Spleen (tissue), 11 donors: ENCODE results near the gene FAT2. TPM values are rescaled to one million over a fixed set of nuclear protein-coding genes. Genes with fewer than 3 reads are reported as not detected.
A peak's percentile ranks its signal among the peaks of the same experiment; 100 is the strongest.

Experiments used
- DNase-seq: peaks from one replicate; pipeline ENCODE4 v3.0.0-alpha.2; 2020
- H3K27ac ChIP-seq, 8 donors: fragments of 200-600 bp; sonication (generic) in 7 of 8; 1 replicate in 4 of 8; 2 replicates in 4 of 8; pipeline versions ENCODE4 v1.5.0 to v1.8.0; 2016 to 2021; ENCODE audit warnings: inconsistent platforms in 4 of 8, mild to moderate bottlenecking in 4 of 8, moderate library complexity in 1 of 8
- H3K27me3 ChIP-seq, 7 donors: fragments of 200-600 bp; sonication (generic) in 6 of 7; replicated peaks in 1 of 7; 1 replicate in 4 of 7; 2 replicates in 3 of 7; pipeline versions ENCODE4 v1.5.0 to v1.8.0; 2016 to 2021; ENCODE audit warnings: inconsistent platforms in 3 of 7, mild to moderate bottlenecking in 1 of 7
- H3K36me3 ChIP-seq, 6 donors: fragments of 200-600 bp; sonication (generic) in 5 of 6; 1 replicate in 4 of 6; 2 replicates in 2 of 6; pipeline versions ENCODE4 v1.5.0 to v1.8.0; 2016 to 2021; ENCODE audit warnings: inconsistent platforms in 2 of 6
- H3K4me1 ChIP-seq, 6 donors: fragments of 200-600 bp; sonication (generic) in 5 of 6; 1 replicate in 3 of 6; 2 replicates in 3 of 6; pipeline versions ENCODE4 v1.5.0 to v1.8.0; 2016 to 2021; ENCODE audit warnings: inconsistent platforms in 3 of 6
- H3K4me3 ChIP-seq, 8 donors: fragments of 200-600 bp; sonication (generic) in 7 of 8; 1 replicate in 4 of 8; 2 replicates in 4 of 8; pipeline versions ENCODE4 v1.5.0 to v1.8.0; 2016 to 2021; ENCODE audit warnings: inconsistent platforms in 4 of 8, mild to moderate bottlenecking in 4 of 8, moderate library complexity in 2 of 8
- H3K9me3 ChIP-seq, 8 donors: fragments of 200-600 bp; sonication (generic) in 7 of 8; 1 replicate in 4 of 8; 2 replicates in 4 of 8; pipeline versions ENCODE4 v1.5.0 to v1.8.0; 2016 to 2021; ENCODE audit warnings: inconsistent platforms in 4 of 8
- POLR2A ChIP-seq, 3 donors: fragments of 450-650 bp; IDR thresholded peaks; one replicate each; pipeline ENCODE4 v1.5.1; 2017; ENCODE audit warnings: antibody characterized with exemption in 3 of 3, mild to moderate bottlenecking in 1 of 3
- POLR2AphosphoS5 ChIP-seq, 3 donors: sonication (generic); formaldehyde crosslinking; IDR thresholded peaks; one replicate each; pipeline ENCODE4 v1.5.1; 2017; ENCODE audit warnings: antibody characterized with exemption in 3 of 3
- WGBS, 5 donors: extraction: QIAGEN DNeasy Blood & Tissue Kit in 3 of 5; methylation state at CpG; one replicate each; pipeline versions ENCODE4 v1.1.5 to v1.1.7; 2013 to 2018; 5-methylcytosine and 5-hydroxymethylcytosine counted together
- intact Hi-C: fragments of 100-400 bp; cut with DNase I; formaldehyde crosslinking; loops from one replicate; pipeline ENCODE4 v1.15.0; 2023; ENCODE audit warnings: low total_unique reads
- polyA plus RNA-seq, 3 donors: library from polyadenylated mRNA; stranded (reverse); fragments of 200-250 nt; gene quantifications; one replicate each; pipeline ENCODE4 v1.2.1, GENCODE V29; 2013
- total RNA-seq, 7 donors: library from RNA; depleted of rRNA in 3 of 7; stranded (reverse); fragments of >200 nt in 3 of 7; fragmentation: NEBNext Ultra II Directional in 4 of 7; extraction: Animal tissue kit (Norgen Biotek cat#: 25700) in 4 of 7; gene quantifications; one replicate each; pipeline versions ENCODE4 v1.1.0 to v1.2.1, GENCODE V29; 2016 to 2021
- TF ChIP-seq, protein P1 (sequence below), 11 experiments: fragments of 200-600 bp in 7 of 11; fragments of 450-650 bp in 4 of 11; sonication (generic) in 4 of 11; IDR thresholded peaks in 8 of 11; conservative IDR thresholded peaks in 3 of 11; 1 replicate in 7 of 11; 2 replicates in 4 of 11; pipeline versions ENCODE4 v1.4.0 to v1.8.0; 2016 to 2021; ENCODE audit warnings: antibody characterized with exemption in 11 of 11, inconsistent platforms in 4 of 11, mild to moderate bottlenecking in 1 of 11
- donor health status: healthy with polysubstance abuse.
- donor health status: DM: no; HTN: no; CAD: no; lungs with moderate emphysema.
- donor health status: DM: no; HTN: no; CAD: no.
- donor health status: Bipolar disorder and iron deficiency.
- donor health status: healthy.
- donor health status: DM: no; HTN: no; CAD: no.
- donor health status: DM: yes; HTN: yes; CAD: no.

The FAT2 gene
- total and polyA plus RNA-seq, 10 donors: under 0.01 to 0.13 (median 0.05) TPM; not detected in 1

- no peaks in the 10 kb centered on the region for H3K36me3 ChIP-seq
- H3K27ac ChIP-seq: no peak overlapping the region
- WGBS, 5 donors: 67 to 91% (median 85%) methylated on average over 3 to 7 of the region's 7 CpGs
- intact Hi-C loops: no loop called here
- DNase-seq: no peak
- no peak overlapping the region for H3K4me3 ChIP-seq
- H3K9me3 ChIP-seq: no peaks in the 10 kb centered on the region
- H3K27me3 ChIP-seq: no peaks in the 10 kb centered on the region
- TF ChIP-seq POLR2A (IDR thresholded peaks at IDR 0.05) (no peak), POLR2AphosphoS5 (IDR thresholded peaks at IDR 0.05) (no peak)
- TF ChIP-seq, protein P1, sequence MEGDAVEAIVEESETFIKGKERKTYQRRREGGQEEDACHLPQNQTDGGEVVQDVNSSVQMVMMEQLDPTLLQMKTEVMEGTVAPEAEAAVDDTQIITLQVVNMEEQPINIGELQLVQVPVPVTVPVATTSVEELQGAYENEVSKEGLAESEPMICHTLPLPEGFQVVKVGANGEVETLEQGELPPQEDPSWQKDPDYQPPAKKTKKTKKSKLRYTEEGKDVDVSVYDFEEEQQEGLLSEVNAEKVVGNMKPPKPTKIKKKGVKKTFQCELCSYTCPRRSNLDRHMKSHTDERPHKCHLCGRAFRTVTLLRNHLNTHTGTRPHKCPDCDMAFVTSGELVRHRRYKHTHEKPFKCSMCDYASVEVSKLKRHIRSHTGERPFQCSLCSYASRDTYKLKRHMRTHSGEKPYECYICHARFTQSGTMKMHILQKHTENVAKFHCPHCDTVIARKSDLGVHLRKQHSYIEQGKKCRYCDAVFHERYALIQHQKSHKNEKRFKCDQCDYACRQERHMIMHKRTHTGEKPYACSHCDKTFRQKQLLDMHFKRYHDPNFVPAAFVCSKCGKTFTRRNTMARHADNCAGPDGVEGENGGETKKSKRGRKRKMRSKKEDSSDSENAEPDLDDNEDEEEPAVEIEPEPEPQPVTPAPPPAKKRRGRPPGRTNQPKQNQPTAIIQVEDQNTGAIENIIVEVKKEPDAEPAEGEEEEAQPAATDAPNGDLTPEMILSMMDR (IDR thresholded peaks at IDR 0.05 in 8 of 11, conservative IDR thresholded peaks at IDR 0.05 in 3 of 11): no peak
- H3K4me1 ChIP-seq: no peaks in the 10 kb centered on the region
These were observed 23.1 kb downstream of the FAT2 start for GRCh38 chr5:151568036-151568435.

- no peaks in the 10 kb centered on the region for H3K4me1 ChIP-seq
- H3K36me3 ChIP-seq: no peaks in the 10 kb centered on the region
- intact Hi-C loops: no loop called here
- no peak overlapping the region for H3K27ac ChIP-seq
- H3K9me3 ChIP-seq: no peaks in the 10 kb centered on the region
- H3K27me3 ChIP-seq: no peaks in the 10 kb centered on the region
- 83 to 96% (median 92%) methylated on average over 8 to 11 of the region's 11 CpGs for WGBS, 5 donors
- TF ChIP-seq POLR2AphosphoS5 (IDR thresholded peaks at IDR 0.05): no peak
- TF ChIP-seq, protein P1 (IDR thresholded peaks at IDR 0.05 in 8 of 11, conservative IDR thresholded peaks at IDR 0.05 in 3 of 11): no peak
- TF ChIP-seq POLR2A (IDR thresholded peaks at IDR 0.05): no peak
- no peak overlapping the region for H3K4me3 ChIP-seq
- no peak for DNase-seq
These were observed 25.2 kb downstream of the FAT2 start for GRCh38 chr5:151565971-151566370.

- Histone ChIP-seq H3K4me3 (no peak overlapping the region), H3K9me3 (no peaks in the 10 kb centered on the region), H3K36me3 (no peaks in the 10 kb centered on the region), H3K27ac (no peak overlapping the region), H3K4me1 (peaks cover 0 to 6% (median 0%) of the 10 kb centered on the region in 6 donors), H3K27me3 (no peaks in the 10 kb centered on the region)
- 73 to 88% (median 79%) methylated on average over 8 of the region's 8 CpGs for WGBS, 5 donors
- DNase-seq: no peak
- TF ChIP-seq, protein P1 (IDR thresholded peaks at IDR 0.05 in 8 of 11, conservative IDR thresholded peaks at IDR 0.05 in 3 of 11): no peak
- TF ChIP-seq POLR2A (IDR thresholded peaks at IDR 0.05): no peak
- TF ChIP-seq POLR2AphosphoS5 (IDR thresholded peaks at IDR 0.05): no peak
- intact Hi-C loops: no loop called here
These were observed 29.0 kb downstream of the FAT2 start for GRCh38 chr5:151562019-151562707.

GRCh38 chr5:151557951-151558350, 33.2 kb downstream of the FAT2 start:
- DNase-seq: no peak
- H3K4me3 ChIP-seq: no peak overlapping the region
- intact Hi-C loops: no loop called here
- H3K27me3 ChIP-seq: no peaks in the 10 kb centered on the region
- peak overlapping the region in 1 of 8 donors; percentile 41 for H3K27ac ChIP-seq
- peaks cover 0 to 20% (median 4%) of the 10 kb centered on the region in 6 donors for H3K4me1 ChIP-seq
- TF ChIP-seq POLR2A (IDR thresholded peaks at IDR 0.05) (no peak), POLR2AphosphoS5 (IDR thresholded peaks at IDR 0.05) (no peak)
- TF ChIP-seq, protein P1 (IDR thresholded peaks at IDR 0.05 in 8 of 11, conservative IDR thresholded peaks at IDR 0.05 in 3 of 11): no peak
- WGBS, 5 donors: 81 to 91% (median 85%) methylated on average over 6 of the region's 6 CpGs
- no peaks in the 10 kb centered on the region for H3K9me3 ChIP-seq
- no peaks in the 10 kb centered on the region for H3K36me3 ChIP-seq
